ENCODE results near the gene FBXO42.

FBXO42 gene

GRCh38 chr1:16351994-16352841 is at the start of gene FBXO42:
FBXO42 (minus strand) TSS chr1:16352480; CDS start chr1:16315418, 37,062 bp downstream.
- peak; percentile 81 for DNase-seq (ENCODE audit: low read depth)

- no peak for DNase-seq (ENCODE audit: low read depth)
Measured at GRCh38 chr1:16398371-16398953, 46.2 kb upstream of the FBXO42 start.

- no peak for DNase-seq (ENCODE audit: low read depth)
Measured at GRCh38 chr1:16397120-16397519, 44.8 kb upstream of the FBXO42 start.

- DNase-seq (ENCODE audit: low read depth), result peak; percentile 66
Measured at GRCh38 chr1:16396591-16396990, 44.3 kb upstream of the FBXO42 start.

- DNase-seq (ENCODE audit: low read depth), result no peak
Measured at GRCh38 chr1:16394977-16395376, 42.7 kb upstream of the FBXO42 start.

GRCh38 chr1:16393570-16394521 is 41.6 kb upstream of the FBXO42 start:
- no peak for DNase-seq (ENCODE audit: low read depth)

GRCh38 chr1:16392740-16393569 is 40.7 kb upstream of the FBXO42 start:
- no peak for DNase-seq (ENCODE audit: low read depth)

GRCh38 chr1:16391411-16391810 is 39.1 kb upstream of the FBXO42 start:
- no peak for DNase-seq (ENCODE audit: low read depth)

GRCh38 chr1:16387201-16388188 is 35.2 kb upstream of the FBXO42 start:
- DNase-seq (ENCODE audit: low read depth), result no peak

GRCh38 chr1:16386454-16387113 is 34.3 kb upstream of the FBXO42 start:
- DNase-seq (ENCODE audit: low read depth), result peak; percentile 61

- DNase-seq (ENCODE audit: low read depth), result no peak
Measured at GRCh38 chr1:16385659-16386453, 33.6 kb upstream of the FBXO42 start.

- no peak for DNase-seq (ENCODE audit: low read depth)
Measured at GRCh38 chr1:16383888-16384287, 31.6 kb upstream of the FBXO42 start.

- DNase-seq (ENCODE audit: low read depth), result no peak
Measured at GRCh38 chr1:16380868-16381267, 28.6 kb upstream of the FBXO42 start.

- DNase-seq (ENCODE audit: low read depth), result no peak
Measured at GRCh38 chr1:16378443-16378842, 26.2 kb upstream of the FBXO42 start.

- no peak for DNase-seq (ENCODE audit: low read depth)
Measured at GRCh38 chr1:16376971-16377370, 24.7 kb upstream of the FBXO42 start.

GRCh38 chr1:16375521-16376340 is 23.5 kb upstream of the FBXO42 start:
- no peak for DNase-seq (ENCODE audit: low read depth)

GRCh38 chr1:16374266-16374665 is 22.0 kb upstream of the FBXO42 start:
- no peak for DNase-seq (ENCODE audit: low read depth)
